GM19395 (cell line): ENCODE results near the gene PFAS.

ENCODE experiments used
- ATAC-seq: cut with Tn5 transposase; IDR thresholded peaks from one replicate; pipeline ENCODE4 v1.9.1; 2021; ENCODE audit warnings: mild to moderate bottlenecking, moderate library complexity; ENCODE audit not compliant: unreplicated experiment

The PFAS gene

GRCh38 chr17:8266648-8267479 lies 17.8 kb downstream of the PFAS start:
- no peak for ATAC-seq

DNA sequence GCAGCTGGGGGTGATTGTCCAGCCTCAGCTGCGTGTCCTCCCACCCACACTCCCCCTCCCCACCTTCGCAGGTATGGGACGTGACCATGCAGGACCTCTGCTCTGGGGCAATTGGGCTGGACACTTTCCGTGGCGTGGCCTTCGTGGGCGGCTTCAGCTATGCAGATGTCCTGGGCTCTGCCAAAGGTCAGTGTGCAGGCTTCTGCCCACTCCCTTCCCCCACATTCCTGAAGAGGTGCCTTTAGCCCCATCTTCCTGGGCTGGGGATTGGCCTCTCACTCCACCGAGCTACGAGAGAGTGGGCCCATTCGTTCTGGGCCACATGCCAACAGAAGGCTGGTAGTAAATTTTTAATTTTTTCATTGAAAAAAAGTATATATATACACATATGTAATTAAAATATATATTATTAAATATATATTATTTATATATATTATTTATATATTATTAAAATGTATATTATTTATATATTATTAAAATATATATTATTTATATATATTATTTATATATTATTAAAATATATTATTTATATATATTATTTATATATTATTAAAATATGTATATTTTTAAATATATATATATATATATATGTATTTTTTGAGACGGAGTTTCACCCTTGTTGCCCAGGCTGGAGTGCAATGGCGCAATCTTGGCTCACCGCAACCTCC lies 18.5 kb downstream of the PFAS start:
- ATAC-seq = no peak

DNA sequence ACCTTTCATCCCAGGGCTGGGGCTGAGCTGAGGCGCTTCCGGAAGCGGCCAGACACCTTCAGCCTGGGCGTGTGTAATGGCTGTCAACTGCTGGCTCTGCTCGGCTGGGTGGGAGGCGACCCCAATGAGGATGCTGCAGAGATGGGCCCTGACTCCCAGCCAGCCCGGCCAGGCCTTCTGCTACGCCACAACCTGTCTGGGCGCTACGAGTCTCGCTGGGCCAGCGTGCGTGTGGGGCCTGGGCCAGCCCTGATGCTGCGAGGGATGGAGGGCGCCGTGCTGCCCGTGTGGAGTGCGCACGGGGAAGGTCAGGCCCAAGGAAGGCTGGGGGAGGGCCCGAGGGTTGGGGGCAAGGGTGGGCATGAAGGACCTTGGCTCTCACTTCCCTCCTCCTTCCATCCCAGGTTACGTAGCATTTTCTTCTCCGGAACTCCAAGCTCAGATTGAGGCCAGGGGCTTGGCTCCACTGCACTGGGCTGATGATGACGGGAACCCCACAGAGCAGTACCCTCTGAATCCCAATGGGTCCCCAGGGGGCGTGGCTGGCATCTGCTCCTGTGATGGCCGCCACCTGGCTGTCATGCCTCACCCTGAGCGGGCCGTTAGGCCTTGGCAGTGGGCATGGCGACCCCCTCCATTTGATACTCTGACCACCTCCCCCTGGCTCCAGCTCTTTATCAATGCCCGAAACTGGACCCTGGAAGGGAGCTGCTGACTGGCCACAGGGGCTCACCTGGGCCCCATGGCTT lies 19.6 kb downstream of the PFAS start:
- no peak for ATAC-seq

DNA sequence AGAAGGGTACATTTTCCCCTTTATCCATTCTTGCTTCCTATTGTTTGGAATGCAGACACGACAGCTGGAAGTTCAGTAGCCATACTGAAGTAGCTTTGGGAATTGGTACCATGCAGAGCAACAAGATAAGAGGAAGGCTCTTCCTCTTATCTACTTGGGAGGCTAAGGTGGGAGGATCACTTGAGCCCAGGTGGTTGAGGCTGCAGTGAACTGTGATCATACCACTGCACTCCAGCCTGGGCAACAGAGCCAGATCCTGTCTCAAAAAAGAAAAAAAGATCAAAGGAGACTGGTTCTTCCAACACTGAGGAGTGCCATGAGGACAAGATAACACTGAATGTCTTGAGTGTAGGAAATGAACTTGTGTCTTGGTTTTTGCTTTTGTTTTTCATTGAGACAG lies 23.3 kb downstream of the PFAS start:
- ATAC-seq = no peak

- ATAC-seq = no peak
These were observed 24.9 kb downstream of the PFAS start for GRCh38 chr17:8273884-8274444.

DNA sequence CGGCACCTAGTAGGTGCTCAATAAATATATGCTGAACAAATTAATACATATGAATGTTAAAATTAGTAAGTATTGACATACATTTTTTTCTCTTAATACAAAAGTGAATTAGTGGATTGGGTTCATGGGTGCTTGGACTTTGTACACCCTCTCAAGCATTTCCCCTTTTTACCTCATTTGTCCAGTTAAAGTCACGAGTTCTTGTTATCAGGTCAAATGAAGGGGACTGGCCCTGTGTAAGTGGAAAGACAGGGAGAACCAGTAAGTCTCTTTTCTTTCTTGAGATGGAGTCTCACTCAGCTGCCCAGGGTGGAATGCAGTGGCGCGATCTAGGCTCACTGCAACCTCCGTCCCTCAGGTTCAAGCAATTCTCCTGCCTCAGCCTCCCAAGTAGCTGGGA lies 25.7 kb downstream of the PFAS start:
- no peak for ATAC-seq

- no peak for ATAC-seq
These were observed 26.6 kb downstream of the PFAS start for GRCh38 chr17:8275421-8276290.

DNA sequence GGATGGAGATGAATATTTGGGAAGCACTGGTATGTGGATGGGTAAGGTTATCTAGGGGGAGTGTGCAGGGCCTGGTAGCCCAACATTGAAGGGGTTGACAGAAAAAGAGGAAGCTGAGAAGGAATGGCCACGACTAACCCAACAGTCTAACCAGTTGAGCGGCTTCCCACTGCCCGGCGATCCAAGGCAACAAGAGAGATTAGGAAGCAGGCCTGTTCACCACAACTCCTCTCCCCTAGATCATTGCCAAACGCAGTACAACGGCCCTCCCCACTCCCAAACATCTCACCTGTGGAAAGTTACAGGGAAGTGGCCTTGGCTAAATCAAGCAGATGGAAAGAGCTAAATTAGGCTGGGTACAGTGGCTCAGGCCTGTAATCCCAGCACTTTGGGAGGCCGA lies 28.2 kb downstream of the PFAS start:
- no peak for ATAC-seq

GRCh38 chr17:8282345-8282744 lies 33.3 kb downstream of the PFAS start:
- no peak for ATAC-seq

DNA sequence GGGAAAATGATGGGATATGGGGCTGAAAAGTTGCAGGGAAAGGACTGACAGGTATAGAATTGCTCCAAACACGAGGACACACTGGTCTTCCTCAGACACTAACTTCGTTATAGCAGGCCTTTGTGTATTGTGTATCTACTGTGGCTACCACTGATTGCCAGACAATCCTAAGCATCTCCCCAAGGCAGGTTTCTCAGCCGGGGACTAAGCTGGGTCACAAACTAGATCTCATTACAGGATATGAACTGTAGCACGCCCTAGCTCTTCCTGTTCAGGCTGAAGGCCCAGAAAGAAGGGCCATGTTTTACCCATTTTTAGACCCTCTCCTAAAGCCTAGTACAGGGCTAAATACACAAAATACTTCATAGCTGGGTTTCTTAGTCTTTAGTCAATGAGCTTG lies 34.3 kb downstream of the PFAS start:
- no peak for ATAC-seq

DNA sequence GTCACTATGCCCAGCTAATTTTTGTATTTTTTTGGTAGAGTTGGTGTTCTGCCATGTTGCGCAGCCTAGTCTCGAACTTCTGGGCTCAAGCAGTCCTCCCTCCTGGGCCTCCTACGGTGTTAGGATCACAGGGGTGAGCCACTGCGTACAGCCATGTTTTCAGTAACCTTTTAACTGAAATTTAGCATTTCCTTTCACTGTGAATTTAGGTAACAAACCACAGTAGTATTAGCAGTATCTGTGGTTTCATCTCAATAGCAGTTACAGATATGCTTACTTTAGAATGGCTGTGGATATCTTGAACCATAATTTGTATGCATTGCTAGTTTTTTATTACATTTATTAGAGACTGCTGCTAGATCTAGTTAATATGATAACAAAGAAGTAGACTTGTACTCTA lies 35.0 kb downstream of the PFAS start:
- ATAC-seq = no peak

DNA sequence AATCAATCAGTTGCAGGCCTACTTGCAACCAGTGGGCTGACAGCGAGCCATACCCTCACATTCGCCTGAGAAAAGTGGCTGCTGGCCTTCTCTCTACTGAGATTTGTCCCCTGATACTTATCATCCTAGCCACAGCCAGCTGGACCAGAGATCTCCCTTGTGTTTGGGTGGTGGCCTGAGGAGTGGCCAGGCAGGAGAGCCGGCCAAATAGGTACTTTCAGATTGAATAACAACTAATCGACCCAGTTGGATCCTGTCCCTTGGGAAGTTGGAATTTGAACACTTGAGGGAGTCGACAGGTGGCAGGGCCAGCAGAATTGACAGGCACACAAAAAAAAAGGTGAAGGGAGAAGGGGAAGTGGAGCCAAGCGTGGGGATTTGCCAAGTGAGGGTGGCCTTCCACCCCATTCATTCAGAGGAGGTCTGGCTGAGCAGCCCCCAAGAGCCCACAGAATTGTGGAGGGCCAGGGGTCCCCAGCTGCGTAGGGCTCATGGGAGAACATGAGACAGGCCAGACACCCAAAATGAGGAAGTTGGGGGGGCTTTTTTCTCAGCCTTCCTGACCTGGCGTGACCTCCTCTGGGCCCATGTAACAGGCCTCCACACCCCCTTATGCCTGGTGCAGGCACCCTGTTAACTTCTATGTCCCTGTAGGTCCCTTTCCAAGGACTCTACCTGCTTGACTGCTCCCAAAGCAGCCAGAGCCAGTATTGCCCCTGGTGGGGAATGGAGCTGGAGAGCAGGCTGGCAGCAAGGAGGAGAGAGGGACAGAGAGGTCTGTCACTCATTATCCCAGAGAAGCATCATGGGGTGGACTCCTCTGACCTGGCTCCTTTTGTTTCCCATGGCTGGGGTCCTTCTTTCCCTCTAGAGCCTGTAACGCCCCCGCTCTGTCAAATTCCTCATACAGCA lies 36.4 kb downstream of the PFAS start:
- no peak for ATAC-seq

DNA sequence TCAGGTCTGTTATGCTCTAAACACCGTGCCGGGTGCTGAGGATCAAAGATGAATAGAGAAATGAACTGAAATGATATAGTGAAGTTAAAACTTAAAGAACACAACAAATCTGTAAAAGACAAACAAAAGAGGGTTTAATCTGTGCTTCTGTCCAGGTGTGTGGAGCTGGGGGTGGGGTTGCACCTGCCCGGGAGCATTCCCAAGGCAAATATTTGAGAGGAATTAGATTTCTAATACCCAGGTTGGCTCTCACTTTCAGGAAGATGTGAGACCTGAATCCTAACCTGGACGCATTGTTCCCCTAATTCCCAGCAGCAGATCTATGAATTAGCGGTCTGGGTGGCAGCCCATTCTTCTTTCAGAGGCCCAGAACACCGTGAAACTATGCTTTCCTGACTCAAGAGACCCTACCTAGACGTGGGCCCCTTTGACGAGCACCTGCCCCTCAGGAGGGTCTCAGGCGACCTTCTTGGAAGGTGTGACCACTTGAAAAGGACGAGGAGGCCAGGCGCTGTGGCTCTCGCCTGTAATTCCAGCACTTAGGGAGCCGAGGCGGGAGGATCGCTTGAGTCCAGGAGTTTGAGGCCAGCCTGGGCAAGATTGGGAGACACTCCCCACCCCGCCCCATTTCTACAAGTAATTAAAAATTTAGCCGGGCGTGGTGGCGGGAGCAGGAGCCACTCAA lies 38.7 kb downstream of the PFAS start:
- ATAC-seq = peak; percentile 4

DNA sequence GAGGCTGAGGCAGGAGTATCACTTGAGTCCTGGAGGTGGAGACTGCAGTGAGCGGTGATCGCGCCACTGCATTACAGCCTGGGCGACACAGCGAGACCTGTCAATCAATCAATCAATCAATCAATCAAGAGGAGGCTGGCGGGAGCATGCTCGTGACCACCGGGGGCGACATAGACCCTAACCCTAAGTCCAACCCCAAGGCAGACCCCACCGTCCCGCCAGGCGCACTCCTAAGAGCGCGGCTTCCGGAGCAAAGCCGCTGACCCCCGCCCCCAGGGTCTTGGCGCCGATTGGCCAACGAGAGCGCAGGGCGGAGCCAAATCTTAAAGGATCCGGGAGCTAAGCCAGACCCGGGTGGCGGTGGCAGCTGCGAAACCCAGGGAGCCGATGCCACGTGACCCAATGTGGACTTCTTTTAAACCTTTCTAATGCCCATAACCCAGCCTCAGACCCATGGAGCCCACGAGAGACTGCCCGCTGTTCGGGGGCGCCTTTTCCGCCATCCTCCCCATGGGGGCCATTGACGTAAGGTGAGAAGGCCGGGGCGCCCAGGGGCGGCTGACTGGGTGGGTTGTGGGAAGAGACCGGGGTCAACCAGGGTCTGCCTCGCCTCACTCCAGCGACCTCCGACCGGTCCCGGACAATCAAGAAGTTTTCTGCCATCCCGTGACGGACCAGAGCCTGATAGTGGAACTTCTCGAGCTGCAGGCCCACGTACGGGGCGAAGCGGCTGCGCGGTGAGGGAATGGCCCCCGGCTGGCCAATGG lies 39.4 kb downstream of the PFAS start, which contains the start of gene RANGRF:
Gene RANGRF, plus strand, starts transcription at position 335 of the 767 bp plus-strand sequence. Its CDS starts 119 bp downstream, at position 454.
- peak; percentile 84 for ATAC-seq

DNA sequence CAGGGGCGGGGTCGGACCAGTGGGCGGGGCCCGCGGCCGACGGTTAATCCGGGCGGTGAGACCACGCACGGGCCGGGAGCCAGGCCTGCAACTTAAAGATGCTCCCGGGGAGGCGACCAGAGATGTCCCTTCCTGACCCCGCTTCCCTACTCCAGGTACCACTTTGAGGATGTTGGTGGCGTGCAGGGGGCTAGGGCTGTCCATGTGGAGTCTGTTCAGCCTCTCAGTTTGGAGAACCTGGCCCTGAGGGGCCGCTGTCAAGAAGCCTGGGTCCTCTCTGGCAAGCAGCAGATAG lies 40.0 kb downstream of the PFAS start:
- ATAC-seq = no peak

GRCh38 chr17:8290043-8290442 lies 41.0 kb downstream of the PFAS start:
- ATAC-seq = no peak

DNA sequence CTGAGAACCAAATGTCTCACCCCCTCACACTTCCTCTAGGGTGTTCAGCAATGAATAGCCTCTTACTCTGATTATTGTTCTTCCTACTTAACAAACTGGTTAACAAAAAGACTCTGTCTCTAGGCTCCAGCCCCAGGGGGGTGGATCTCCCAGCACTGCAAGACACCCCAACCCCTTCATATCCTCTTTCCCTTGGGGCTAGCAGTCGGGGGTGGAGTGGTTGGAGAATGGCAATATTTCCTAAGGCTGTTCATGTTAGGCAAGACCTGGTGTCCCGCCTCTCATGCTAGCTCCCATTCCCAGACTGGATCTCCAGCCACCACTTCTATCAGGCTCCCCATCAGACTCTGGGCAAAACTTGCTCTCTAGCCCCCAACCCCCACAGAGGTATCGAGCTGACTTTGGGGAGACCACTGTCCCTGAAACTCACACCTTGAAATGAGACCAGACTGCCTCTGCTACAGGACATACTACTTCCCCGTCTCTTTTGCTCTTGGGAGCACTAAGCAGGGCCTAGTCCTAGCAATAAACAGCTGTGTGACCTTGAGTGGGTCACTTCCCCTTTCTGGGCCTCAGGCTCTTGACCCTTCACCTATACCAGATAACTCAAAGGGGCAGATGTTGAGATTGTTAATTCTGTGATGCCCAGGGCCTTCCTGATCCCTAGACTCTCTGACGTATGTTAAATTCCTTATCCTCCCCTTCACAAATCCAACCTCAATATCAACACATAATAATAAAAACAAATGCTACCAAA lies 43.7 kb downstream of the PFAS start:
- no peak for ATAC-seq

GRCh38 chr17:8294361-8294760 lies 45.3 kb downstream of the PFAS start:
- no peak for ATAC-seq
